Epidermal melanocyte (primary cell): ENCODE measurements around the gene AP4E1.
"Not testable (repeated sequence)": the region's sequence is repeated elsewhere in the genome, so short reads cannot be mapped to it uniquely, and the experiment has no call there.

Source experiments
- DNase-seq: peaks from one replicate; pipeline ENCODE4 v3.0.0; 2011; ENCODE audit warnings: low spot score; ENCODE audit not compliant: insufficient read length

AP4E1 gene

GRCh38 chr15:50944672-50945071 is 36.2 kb downstream of the AP4E1 start:
- no peak for DNase-seq

- no peak for DNase-seq
These were observed 37.2 kb downstream of the AP4E1 start for GRCh38 chr15:50945725-50946124.

DNA sequence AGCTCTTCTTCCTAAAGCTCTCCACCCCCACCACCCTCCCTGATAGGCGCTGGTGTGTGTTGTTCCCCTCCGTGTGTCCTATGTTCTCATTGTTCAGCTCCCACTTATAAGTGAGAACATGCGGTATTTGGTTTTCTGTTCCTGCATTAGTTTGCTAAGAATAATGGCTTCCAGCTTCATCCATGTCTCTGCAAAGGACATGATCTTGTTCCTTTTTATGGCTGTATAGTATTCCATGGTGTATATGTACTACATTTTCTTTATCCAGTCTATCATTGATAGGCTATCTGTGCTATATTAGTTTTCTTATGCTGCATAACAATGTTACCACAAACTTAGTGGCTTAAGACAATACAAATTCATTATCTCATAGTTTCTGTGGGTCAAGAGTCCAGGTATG is 42.3 kb downstream of the AP4E1 start:
- not testable (repeated sequence) for DNase-seq

GRCh38 chr15:50953302-50953701 is 44.8 kb downstream of the AP4E1 start:
- DNase-seq: no peak

GRCh38 chr15:50954837-50955236 is 46.4 kb downstream of the AP4E1 start:
- not testable (repeated sequence) for DNase-seq

DNA sequence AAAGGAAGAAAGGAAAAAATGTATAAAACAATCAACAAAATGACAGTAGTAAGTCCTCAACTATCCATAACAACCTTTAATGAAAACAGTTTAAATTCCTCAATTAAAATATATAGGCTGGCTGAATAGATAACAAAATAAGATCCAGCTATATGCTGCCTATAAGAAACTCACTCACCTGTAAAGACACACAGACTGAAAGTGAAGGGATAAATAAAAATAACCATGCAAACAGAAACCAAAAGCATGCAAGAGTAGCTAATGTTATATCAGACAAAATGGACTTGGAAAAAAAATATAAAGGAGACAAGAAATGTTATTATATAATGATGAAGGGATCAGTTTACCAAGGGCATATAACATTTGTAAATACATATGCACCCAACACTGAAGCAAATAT is 51.2 kb downstream of the AP4E1 start:
- no peak for DNase-seq

GRCh38 chr15:50964075-50964474 is 55.6 kb downstream of the AP4E1 start:
- DNase-seq: no peak

DNA sequence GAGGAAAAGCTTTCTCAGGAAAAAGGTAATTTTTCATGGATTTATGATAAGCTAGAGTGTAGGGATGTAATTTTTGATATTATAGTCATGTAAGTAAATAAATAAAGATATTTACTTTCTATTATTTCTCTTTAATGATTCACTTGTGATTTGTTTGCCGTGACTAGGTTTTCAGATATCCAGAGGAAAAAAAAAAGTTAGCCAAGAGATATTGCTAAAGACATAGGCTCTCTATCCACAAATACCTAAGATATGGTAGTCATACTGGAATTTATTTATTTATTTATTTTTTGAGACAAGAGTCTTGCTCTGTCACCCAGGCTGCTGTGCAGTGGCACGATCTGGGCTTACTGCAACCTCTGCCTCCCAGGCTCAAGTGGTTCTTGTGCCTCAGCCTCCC is 59.9 kb downstream of the AP4E1 start:
- DNase-seq: no peak

DNA sequence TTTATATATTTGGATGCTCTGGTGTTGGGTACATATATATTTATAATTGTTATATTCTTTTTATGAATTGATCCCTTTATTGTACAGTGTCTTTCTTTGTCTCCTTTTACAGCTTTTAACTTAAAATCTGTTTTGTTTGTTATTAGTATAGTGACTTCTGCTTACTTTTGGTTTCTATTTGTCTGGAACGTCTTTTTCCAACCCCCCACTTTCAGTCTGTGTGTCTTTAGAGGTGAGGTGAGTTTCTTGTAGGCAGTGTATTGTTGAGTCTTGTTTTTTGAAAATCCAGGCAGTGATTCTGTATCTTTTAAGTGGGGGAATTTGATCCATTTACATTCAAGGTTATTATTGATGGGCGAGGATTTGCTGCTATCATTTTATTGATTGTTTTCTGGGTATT is 62.0 kb downstream of the AP4E1 start:
- no peak for DNase-seq

DNA sequence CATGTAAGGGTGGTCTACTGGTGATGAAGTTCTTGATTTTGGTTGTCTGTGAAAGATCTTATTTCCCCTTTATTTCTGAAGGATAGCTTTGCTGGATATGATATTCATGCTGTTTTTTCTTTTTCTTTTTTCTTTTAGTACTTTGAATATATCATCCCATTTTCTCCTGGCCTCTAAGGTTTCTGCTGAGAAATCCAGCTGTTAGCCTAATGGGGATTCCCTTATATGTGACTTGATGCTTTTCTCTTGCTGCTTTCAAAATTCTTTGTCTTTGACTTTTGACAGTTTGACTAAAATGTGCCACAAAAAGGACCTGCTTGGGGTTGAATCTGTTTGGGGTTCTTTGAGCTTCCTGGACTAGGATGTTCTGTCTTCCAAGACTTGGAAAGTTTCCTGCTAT is 62.6 kb downstream of the AP4E1 start:
- no peak for DNase-seq

GRCh38 chr15:50971542-50971941 is 63.1 kb downstream of the AP4E1 start:
- DNase-seq: no peak

DNA sequence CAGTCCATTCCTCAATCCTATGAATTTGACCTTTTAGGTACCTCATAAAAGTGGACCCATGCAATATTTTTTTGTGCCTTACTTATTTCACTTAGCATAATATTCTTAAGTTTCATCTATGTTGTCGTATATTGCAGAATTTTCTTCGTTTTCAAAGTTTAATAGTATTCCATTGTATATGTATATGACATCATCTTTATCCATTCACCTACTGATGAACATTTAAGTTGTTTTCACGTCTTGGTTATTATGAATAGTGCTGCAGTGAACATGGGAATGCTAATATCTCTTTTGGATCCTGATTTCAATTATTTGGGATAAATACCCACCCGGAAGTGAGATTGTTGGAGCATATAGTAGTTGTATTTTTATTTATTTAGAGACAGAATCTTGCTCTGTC is 65.1 kb downstream of the AP4E1 start:
- no peak for DNase-seq

GRCh38 chr15:50977162-50977561 is 68.7 kb downstream of the AP4E1 start:
- no peak for DNase-seq

GRCh38 chr15:50978580-50978979 is 70.1 kb downstream of the AP4E1 start:
- DNase-seq: no peak

GRCh38 chr15:50979041-50979440 is 70.6 kb downstream of the AP4E1 start:
- DNase-seq: no peak

DNA sequence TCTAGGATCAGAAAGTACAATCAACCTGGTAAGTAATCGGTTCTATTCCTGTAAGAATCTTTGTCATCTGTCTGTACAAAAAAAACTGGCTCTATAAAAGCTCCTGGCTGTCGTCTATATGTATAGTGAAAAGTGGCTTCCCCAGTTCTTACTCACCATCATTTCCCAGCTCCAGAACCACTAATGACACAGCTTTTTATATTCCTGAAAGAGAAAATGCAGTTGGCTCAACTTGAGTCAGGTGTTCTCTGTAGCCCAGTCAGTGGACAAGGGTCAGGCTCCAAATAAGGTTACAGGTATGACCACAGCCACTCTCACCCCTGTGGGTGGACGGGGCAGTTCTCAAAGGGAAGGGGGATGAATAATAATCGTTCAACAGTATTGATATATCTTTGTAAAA is 85.1 kb downstream of the AP4E1 start:
- DNase-seq: no peak

DNA sequence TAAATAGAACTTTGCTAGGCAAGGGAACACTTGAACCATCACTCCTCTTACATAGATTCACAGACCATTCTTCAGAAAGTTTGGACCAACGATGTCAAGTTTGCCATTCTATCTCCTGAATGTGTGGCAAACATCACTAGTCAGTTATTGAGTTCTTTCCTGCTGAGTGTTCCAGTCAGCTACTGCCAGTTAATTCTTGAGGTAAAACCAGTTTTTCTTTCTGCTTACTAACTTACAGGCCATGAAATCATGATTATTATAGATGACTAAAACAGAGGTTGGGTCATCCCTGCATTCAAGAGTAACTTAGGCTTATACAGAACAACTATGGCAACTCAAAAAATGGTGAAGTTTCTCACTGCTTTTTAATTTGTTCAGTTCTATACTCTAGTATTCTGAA is 88.2 kb downstream of the AP4E1 start:
- DNase-seq: no peak

DNA sequence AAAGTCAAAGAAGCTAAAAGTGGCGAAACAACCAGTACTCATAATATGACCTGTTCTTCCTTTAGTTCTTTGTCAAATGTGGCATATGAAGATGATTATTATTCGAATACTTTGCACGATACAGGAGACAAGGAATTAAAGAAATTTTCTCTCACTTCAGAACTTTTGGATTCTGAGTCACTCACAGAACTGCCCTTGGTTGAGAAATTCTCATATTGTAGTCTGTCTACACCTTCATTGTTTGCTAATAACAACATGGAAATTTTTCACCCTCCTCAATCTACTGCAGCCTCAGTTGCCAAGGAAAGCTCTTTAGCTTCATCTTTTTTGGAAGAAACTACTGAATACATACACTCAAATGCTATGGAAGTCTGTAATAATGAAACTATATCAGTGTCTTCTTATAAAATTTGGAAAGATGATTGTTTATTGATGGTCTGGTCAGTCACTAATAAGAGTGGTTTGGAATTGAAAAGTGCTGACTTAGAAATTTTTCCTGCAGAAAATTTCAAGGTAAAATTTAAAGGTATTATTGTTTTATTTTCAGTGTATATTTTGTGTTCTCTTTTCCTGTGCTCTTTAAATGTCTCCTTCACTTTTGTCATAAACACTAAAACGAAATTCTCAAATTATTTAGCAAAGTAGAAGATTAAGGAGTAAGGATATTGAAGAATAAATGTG is 89.0 kb downstream of the AP4E1 start:
- DNase-seq: no peak

- DNase-seq: no peak
These were observed 95.6 kb downstream of the AP4E1 start for GRCh38 chr15:51004103-51004551.

DNA sequence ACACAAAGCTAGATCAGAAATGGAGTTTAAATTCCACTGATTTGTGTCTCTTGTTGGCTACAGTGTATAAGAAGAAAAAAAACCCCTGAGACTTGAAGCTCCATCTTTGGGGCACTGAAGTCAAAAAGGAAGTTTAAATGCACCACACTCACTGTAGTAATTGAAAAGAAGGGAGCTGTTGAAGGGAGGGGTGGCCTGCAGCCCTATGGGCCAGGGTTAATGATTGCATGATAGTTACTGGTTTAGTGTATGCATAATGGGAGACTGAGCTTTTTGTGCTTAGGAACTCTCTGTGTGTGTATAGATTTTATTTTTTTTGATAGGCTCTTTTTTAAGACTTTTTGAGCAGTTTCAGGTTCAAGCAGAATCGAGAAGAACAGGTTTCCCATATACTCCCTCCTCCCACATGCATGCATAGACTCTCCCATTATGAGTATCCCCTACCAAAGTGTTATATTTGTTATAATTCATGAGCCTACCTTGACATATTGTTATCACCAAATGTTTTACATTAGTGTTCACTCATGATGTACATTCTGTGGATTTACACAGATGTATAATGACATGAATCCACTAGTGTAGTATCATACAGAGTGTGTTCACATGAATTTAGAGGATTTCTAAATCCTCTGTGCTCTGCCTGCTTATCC is 98.0 kb downstream of the AP4E1 start:
- DNase-seq: no peak

- no peak for DNase-seq
These were observed 98.7 kb downstream of the AP4E1 start for GRCh38 chr15:51007131-51007666.

DNA sequence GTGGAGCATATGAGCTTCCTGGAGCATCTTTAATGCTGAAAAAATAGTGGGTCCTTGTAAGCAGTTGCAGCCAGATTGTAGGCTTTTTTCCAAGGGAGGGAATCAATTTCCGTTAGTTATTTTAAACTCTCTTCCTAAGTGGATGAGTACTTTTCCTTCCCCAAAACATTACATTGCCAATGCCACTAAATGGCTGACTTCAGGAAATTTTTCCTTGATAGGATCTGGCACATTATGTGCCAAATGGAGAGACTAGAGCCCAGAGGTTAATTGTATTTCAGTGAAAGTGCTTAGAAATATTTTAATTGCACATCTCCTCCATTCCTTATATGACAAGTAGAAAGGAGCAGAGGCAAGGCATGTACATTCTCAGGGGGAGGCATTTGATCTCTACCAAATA is 102.7 kb downstream of the AP4E1 start:
- DNase-seq: no peak

DNA sequence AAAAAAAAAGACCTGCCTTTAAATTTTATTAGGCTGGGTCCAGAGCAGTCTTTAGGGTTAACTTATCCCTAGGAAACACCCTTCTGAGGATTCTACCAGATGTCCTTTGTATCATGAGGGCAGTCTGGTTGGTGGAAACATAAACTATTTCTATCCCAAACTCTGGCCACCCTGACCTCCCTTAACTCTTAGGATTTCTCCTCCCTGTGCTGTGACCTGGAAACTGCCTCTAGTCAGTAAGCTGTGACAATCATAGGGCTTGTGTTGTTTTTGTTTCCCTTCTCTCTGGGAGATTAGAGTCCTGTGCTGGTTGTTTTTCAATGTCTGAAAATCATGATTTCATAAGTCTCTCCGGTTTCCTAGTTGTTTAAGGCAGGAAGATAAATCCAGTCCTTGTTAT is 108.1 kb downstream of the AP4E1 start:
- DNase-seq: no peak
